HepG2 (cell line): ENCODE data around the gene PSMC3IP.
A peak's percentile ranks its signal among the peaks of the same experiment; 100 is the strongest.

Source experiments
- CREB1 ChIP-seq, 2 experiments: fragments of 450-650 bp in 1 of 2; IDR thresholded peaks; 2 replicates each; pipeline ENCODE4 v1.6.1; 2016 to 2017; ENCODE audit warnings: control low read depth in 1 of 2, mild to moderate bottlenecking in 1 of 2, missing compliant biosample characterization in 1 of 2, missing genetic modification characterization in 1 of 2
- EED ChIP-seq: sonication (generic); formaldehyde crosslinking; IDR thresholded peaks from 2 replicates; pipeline ENCODE4 v1.5.0; 2020; ENCODE audit warnings: mild to moderate bottlenecking, missing genetic modification reagents
- MAFK ChIP-seq, 2 experiments: IDR thresholded peaks in 1 of 2; conservative IDR thresholded peaks in 1 of 2; 2 replicates each; pipeline ENCODE4 v1.6.1; 2011; ENCODE audit warnings: improper control_type of control experiment in 2 of 2, low read length in 2 of 2
- ZNF142 ChIP-seq: sonication (generic); formaldehyde crosslinking; IDR thresholded peaks from 2 replicates; pipeline ENCODE4 v1.4.0; 2020; ENCODE audit warnings: missing genetic modification reagents
- ZNF44 ChIP-seq: sonication (generic); formaldehyde crosslinking; IDR thresholded peaks from 2 replicates; pipeline ENCODE4 v1.5.1; 2020; ENCODE audit warnings: mild to moderate bottlenecking, missing genetic modification reagents

- TF ChIP-seq ZNF44 (CRISPR knock-in tag) (peak; percentile 80; the same call in 1 of the 2 replicates), ZNF142 (0 out of 2 replicates have a peak, but pooled peaks have one; percentile 67), CREB1 (IDR thresholded peaks at IDR 0.05) (no peak), CREB1 (CRISPR knock-in tag; IDR thresholded peaks at IDR 0.05) (no peak), EED (no peak), MAFK (conservative IDR thresholded peaks at IDR 0.05 in 1 of 2, IDR thresholded peaks at IDR 0.05 in 1 of 2; ENCODE audit: low read length in 2 of 2) (no peak)
Measured at GRCh38 chr17:42535155-42536047, 42.1 kb downstream of the PSMC3IP start.
